Transverse colon (tissue), 4 donors: ENCODE data around the gene TULP1. TPM values are rescaled to one million over a fixed set of nuclear protein-coding genes. Genes with fewer than 3 reads are reported as not detected.
"Not testable (repeated sequence)": the region's sequence is repeated elsewhere in the genome, so short reads cannot be mapped to it uniquely, and the experiment has no call there.

Experiments
- DNase-seq: peaks from one replicate; pipeline ENCODE4 v3.0.0-alpha.2; 2019
- H3K27ac ChIP-seq, 4 donors: fragments of 200-600 bp; sonication (generic); 2 replicates each; pipeline ENCODE4 v1.5.1; 2016 to 2018; ENCODE audit warnings: inconsistent platforms in 4 of 4
- H3K27me3 ChIP-seq: fragments of 200-600 bp; sonication (generic); 2 replicates; pipeline ENCODE4 v1.5.1; 2017; ENCODE audit warnings: inconsistent platforms
- H3K36me3 ChIP-seq, 4 donors: fragments of 200-600 bp; sonication (generic); 2 replicates each; pipeline ENCODE4 v1.5.1; 2017 to 2019; ENCODE audit warnings: inconsistent platforms in 4 of 4
- H3K4me1 ChIP-seq, 4 donors: fragments of 200-600 bp; sonication (generic); 2 replicates each; pipeline ENCODE4 v1.5.1; 2017 to 2020; ENCODE audit warnings: inconsistent platforms in 4 of 4
- H3K4me3 ChIP-seq, 4 donors: fragments of 200-600 bp; sonication (generic); 1 replicate in 1 of 4; 2 replicates in 3 of 4; pipeline versions ENCODE4 v1.5.1 to v1.6.1; 2017 to 2019; ENCODE audit warnings: inconsistent platforms in 4 of 4
- H3K9me3 ChIP-seq, 2 donors: fragments of 200-600 bp; sonication (generic); 2 replicates each; pipeline ENCODE4 v1.5.1; 2017 to 2019; ENCODE audit warnings: inconsistent platforms in 2 of 2
- CTCF ChIP-seq, 5 experiments: fragments of 200-600 bp in 3 of 5; fragments of 450-650 bp in 2 of 5; sonication (generic) in 3 of 5; IDR thresholded peaks; 1 replicate in 2 of 5; 2 replicates in 3 of 5; pipeline ENCODE4 v1.5.1; 2016 to 2017; ENCODE audit warnings: antibody characterized with exemption in 5 of 5, inconsistent platforms in 3 of 5, mild to moderate bottlenecking in 2 of 5, moderate library complexity in 1 of 5
- EP300 ChIP-seq: sonication (generic); formaldehyde crosslinking; IDR thresholded peaks from one replicate; pipeline ENCODE4 v1.6.1; 2017; ENCODE audit warnings: antibody characterized with exemption, low read depth
- POLR2A ChIP-seq: fragments of 450-650 bp; IDR thresholded peaks from one replicate; pipeline ENCODE4 v1.6.1; 2016; ENCODE audit warnings: antibody characterized with exemption, mild to moderate bottlenecking, moderate library complexity
- POLR2AphosphoS5 ChIP-seq, 3 donors: sonication (generic); formaldehyde crosslinking; IDR thresholded peaks; one replicate each; pipeline ENCODE4 v1.6.1; 2016; ENCODE audit warnings: antibody characterized with exemption in 3 of 3
- WGBS, 2 donors: methylation state at CpG; one replicate each; pipeline ENCODE4 v1.1.5; 2018; ENCODE audit warnings: low coverage in 1 of 2; 5-methylcytosine and 5-hydroxymethylcytosine counted together
- in situ Hi-C, 4 donors: fragments of 200-750 bp; cut with MboI; loops; one replicate each; pipeline versions ENCODE4 v1.15.0 to v1.15.1; 2017; ENCODE audit warnings: low sequenced_read_pairs in 3 of 4, low pct_ligation_motif_present in 1 of 4, low pct_unique_long_range_greater_than_20kb in 1 of 4
- intact Hi-C: fragments of 100-400 bp; cut with DNase I; formaldehyde crosslinking; loops from one replicate; pipeline ENCODE4 v1.15.1; 2023; ENCODE audit warnings: low total_unique reads
- total RNA-seq, 4 donors: library from RNA; depleted of rRNA; stranded (reverse); fragments of >200 nt; gene quantifications; one replicate each; pipeline ENCODE4 v1.1.0, GENCODE V29; 2016

The TULP1 gene
- total RNA-seq, 4 donors from 2014 or later: not detected

GRCh38 chr6:35541836-35542235, 29.1 kb upstream of the TULP1 start:
- no peak for TF ChIP-seq POLR2A
- TF ChIP-seq CTCF (IDR thresholded peaks at IDR 0.05): no peak
- no peak for TF ChIP-seq POLR2AphosphoS5 (IDR thresholded peaks at IDR 0.05)
- TF ChIP-seq EP300: no peak
- no peak overlapping the region for H3K27ac ChIP-seq
- WGBS, 2 donors: 84 to 86% methylated on average over 2 of the region's 2 CpGs
- H3K4me1 ChIP-seq: no peaks in the 10 kb centered on the region
- in situ Hi-C loops (no loop called here), intact Hi-C loops (no loop called here)
- H3K4me3 ChIP-seq: no peak overlapping the region
- H3K27me3 ChIP-seq: no peaks in the 10 kb centered on the region
- no peaks in the 10 kb centered on the region for H3K9me3 ChIP-seq
- no peak for DNase-seq
- no peaks in the 10 kb centered on the region for H3K36me3 ChIP-seq

- H3K4me1 ChIP-seq: peaks cover 0 to 2% (median 0%) of the 10 kb centered on the region in 4 donors
- no peaks in the 10 kb centered on the region for H3K9me3 ChIP-seq
- no peak for TF ChIP-seq CTCF (IDR thresholded peaks at IDR 0.05)
- no peak for TF ChIP-seq POLR2A
- TF ChIP-seq POLR2AphosphoS5 (IDR thresholded peaks at IDR 0.05): no peak
- TF ChIP-seq EP300: no peak
- WGBS, 2 donors: 70 to 80% methylated on average over 1 to 3 of the region's 3 CpGs
- no peak overlapping the region for H3K27ac ChIP-seq
- no peak overlapping the region for H3K4me3 ChIP-seq
- in situ Hi-C loops (no loop called here), intact Hi-C loops (no loop called here)
- no peaks in the 10 kb centered on the region for H3K36me3 ChIP-seq
- no peak for DNase-seq
- H3K27me3 ChIP-seq: no peaks in the 10 kb centered on the region
These were observed 26.5 kb upstream of the TULP1 start for GRCh38 chr6:35539223-35539622.

- H3K9me3 ChIP-seq, DNase-seq, H3K27me3 ChIP-seq, in situ Hi-C loops, H3K27ac ChIP-seq, intact Hi-C loops, H3K36me3 ChIP-seq, H3K4me1 ChIP-seq, H3K4me3 ChIP-seq: not testable (repeated sequence)
- 60 to 82% methylated on average over 2 to 6 of the region's 6 CpGs for WGBS, 2 donors
These were observed 23.2 kb upstream of the TULP1 start for GRCh38 chr6:35535847-35536246.

- peaks cover 0 to 4% (median 0%) of the 10 kb centered on the region in 4 donors for H3K4me1 ChIP-seq
- intact Hi-C loops: no loop called here
- H3K27ac ChIP-seq: no peak overlapping the region
- no peaks in the 10 kb centered on the region for H3K27me3 ChIP-seq
- no peak for DNase-seq
- H3K4me3 ChIP-seq: no peak overlapping the region
- H3K36me3 ChIP-seq: no peaks in the 10 kb centered on the region
- no peaks in the 10 kb centered on the region for H3K9me3 ChIP-seq
- 43 to 54% methylated on average over 8 to 11 of the region's 11 CpGs for WGBS, 2 donors
- no peak for TF ChIP-seq POLR2AphosphoS5 (IDR thresholded peaks at IDR 0.05)
- TF ChIP-seq CTCF (IDR thresholded peaks at IDR 0.05): no peak
- TF ChIP-seq EP300: no peak
- no peak for TF ChIP-seq POLR2A
- in situ Hi-C loops: no loop called here
These were observed 21.9 kb upstream of the TULP1 start for GRCh38 chr6:35534407-35535170.

GRCh38 chr6:35533981-35534380, 21.3 kb upstream of the TULP1 start:
- in situ Hi-C loops: no loop called here

More at GRCh38 chr6:35533981-35534380, 21.3 kb upstream of the TULP1 start:
- Histone ChIP-seq H3K9me3 (no peaks in the 10 kb centered on the region), H3K27me3 (no peaks in the 10 kb centered on the region), H3K27ac (no peak overlapping the region), H3K4me3 (no peak overlapping the region), H3K4me1 (peaks cover 0 to 4% (median 0%) of the 10 kb centered on the region in 4 donors), H3K36me3 (no peaks in the 10 kb centered on the region)
- TF ChIP-seq EP300 (no peak), POLR2AphosphoS5 (IDR thresholded peaks at IDR 0.05) (no peak), POLR2A (no peak), CTCF (IDR thresholded peaks at IDR 0.05) (no peak)
- 61 to 86% methylated on average over 5 to 6 of the region's 6 CpGs for WGBS, 2 donors
- no peak for DNase-seq
- intact Hi-C loops: no loop called here
